Measurements from ENCODE around the gene USP2.
A peak's percentile ranks its signal among the peaks of the same experiment; 100 is the strongest.

The USP2 gene

DNA sequence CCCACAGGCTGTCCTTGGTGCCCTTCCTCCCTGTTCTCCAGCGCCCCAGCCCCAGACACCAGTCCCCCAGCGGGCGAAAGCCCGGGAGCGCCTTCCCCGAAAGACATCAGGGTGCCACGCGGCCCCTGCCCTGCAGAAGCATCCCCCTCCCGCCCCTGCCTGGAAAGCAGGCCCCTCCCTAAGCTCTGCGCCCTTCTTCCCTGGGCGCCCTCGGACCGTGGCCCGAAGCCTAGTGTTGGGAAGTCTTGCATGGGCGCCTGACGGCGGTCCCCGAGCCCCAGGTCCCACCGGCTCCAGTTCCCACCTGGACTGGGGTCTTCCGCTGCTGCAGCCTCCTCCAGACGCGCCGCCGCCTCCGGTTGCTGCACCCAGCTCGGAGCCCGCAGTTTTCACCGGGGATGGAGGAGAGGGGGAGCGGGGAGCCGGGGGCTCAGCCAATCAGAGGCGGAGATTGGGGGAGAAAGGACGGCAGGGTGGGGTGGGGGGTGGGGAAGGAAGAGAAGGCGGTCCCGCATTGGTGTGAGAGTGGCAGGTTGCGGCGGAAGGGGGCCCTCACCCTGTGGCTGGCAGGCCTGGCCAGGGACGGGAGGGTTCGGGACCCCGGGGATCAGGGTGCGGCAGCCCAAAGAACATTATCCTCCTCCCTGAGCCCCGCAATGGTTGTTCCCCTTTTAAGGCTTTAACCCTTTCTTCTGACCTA is 41.5 kb upstream of the USP2 start, which contains the start of gene THY1:
Gene THY1 (minus strand): TSS at position 364 of the 700 bp plus-strand sequence. CDS start 2,267 bp downstream, outside the sequence.
- no peak for DNase-seq (ENCODE audit: low read depth)
- TF ChIP-seq, protein P1, sequence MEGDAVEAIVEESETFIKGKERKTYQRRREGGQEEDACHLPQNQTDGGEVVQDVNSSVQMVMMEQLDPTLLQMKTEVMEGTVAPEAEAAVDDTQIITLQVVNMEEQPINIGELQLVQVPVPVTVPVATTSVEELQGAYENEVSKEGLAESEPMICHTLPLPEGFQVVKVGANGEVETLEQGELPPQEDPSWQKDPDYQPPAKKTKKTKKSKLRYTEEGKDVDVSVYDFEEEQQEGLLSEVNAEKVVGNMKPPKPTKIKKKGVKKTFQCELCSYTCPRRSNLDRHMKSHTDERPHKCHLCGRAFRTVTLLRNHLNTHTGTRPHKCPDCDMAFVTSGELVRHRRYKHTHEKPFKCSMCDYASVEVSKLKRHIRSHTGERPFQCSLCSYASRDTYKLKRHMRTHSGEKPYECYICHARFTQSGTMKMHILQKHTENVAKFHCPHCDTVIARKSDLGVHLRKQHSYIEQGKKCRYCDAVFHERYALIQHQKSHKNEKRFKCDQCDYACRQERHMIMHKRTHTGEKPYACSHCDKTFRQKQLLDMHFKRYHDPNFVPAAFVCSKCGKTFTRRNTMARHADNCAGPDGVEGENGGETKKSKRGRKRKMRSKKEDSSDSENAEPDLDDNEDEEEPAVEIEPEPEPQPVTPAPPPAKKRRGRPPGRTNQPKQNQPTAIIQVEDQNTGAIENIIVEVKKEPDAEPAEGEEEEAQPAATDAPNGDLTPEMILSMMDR (IDR thresholded peaks at IDR 0.05; ENCODE audit: low read length, missing control alignments), result no peak
- peak within 1 kb of the TSS; percentile 60 for H3K4me3 ChIP-seq (replicated peaks; ENCODE audit: low read depth, low read length)

DNA sequence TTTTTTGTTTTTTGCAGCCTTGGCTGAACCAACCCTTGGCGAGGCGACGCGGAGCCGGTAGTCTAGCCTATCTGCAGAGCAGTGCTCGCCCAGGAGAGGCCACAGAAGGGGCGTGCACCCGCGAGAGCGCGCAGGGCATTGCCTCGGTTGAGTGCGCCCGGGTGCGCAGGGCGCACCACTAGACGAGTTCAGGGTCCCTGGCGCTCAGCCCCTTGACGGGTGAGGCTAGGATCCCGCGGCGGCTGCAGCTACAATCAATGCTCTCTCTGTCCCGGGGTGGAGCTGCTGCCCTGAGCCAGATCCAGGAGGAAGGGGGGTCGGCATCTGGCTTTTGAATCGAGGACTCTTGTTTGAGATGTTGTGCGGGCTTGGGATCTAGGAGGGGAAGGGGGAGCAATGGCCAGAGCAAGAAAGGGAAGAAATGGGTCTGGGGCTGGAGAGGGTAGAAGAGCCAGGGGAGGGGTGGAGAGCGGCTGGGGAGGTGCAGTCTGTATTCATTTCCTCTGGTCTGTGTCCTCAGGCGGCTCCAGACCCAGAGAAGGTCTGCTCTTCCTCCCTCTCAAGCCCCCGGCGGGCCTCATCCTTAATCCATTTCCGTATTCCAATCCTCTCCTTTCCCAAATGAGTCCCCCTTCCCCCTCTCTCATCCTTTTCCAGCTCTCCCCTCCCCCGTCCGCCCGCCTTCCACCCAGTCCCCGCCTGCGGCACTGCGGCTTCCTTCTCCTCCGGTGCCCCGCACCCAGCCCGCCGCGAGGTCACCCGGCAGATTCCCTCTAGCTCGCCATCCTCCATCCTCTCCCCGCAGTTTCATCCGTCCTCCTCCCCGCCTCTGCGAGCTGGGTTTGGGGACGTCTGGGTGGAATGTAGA is 40.7 kb upstream of the USP2 start:
- peak overlapping the region; percentile 60 for H3K4me3 ChIP-seq (replicated peaks; ENCODE audit: low read depth, low read length)
- no peak for DNase-seq (ENCODE audit: low read depth)
- TF ChIP-seq, protein P1 (IDR thresholded peaks at IDR 0.05; ENCODE audit: low read length, missing control alignments), result no peak

DNA sequence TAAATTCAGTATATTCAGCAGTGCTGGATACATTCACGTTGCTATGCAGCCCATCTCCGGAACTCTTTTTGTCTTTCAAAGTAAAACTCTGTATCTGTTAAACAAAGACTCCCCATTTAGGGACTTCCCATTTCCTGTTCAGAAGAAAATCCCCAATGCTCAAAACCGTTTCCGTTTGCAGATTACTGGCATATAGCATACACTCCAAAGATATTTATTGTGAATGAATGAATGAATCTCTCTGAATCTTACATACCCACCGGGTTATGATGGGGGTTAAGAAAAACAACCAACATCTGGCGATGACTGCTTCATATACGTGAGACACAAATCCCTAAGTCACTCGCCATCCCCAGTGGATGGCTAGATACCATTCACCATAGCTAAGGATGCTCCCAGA is 39.9 kb upstream of the USP2 start:
- no peak for DNase-seq (ENCODE audit: low read depth)
- TF ChIP-seq, protein P1 (IDR thresholded peaks at IDR 0.05; ENCODE audit: low read length, missing control alignments), result no peak
- peak overlapping the region; percentile 60 for H3K4me3 ChIP-seq (replicated peaks; ENCODE audit: low read depth, low read length)

DNA sequence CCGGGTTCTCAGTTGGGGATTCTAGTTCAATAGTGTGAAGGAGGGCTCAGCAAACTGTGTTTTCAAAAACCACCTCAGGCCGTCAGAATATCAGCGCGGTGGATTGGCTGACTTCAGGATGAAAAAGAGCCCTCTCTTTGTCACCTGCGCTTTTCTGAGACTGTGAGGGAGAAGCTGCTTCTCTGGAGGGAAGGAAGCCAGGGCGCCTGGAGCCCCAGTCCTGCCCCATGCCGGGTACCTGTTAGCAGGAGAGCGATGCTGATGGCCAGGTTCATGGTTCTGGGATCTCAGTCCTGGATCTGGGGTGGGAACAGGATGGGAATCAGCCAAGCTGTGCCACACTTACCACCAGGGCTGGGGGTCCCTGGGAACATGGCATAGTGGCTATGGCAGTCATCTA is 39.1 kb upstream of the USP2 start:
- TF ChIP-seq, protein P1 (IDR thresholded peaks at IDR 0.05; ENCODE audit: low read length, missing control alignments), result no peak
- no peak for DNase-seq (ENCODE audit: low read depth)
- H3K4me3 ChIP-seq (replicated peaks; ENCODE audit: low read depth, low read length), result no peak overlapping the region

DNA sequence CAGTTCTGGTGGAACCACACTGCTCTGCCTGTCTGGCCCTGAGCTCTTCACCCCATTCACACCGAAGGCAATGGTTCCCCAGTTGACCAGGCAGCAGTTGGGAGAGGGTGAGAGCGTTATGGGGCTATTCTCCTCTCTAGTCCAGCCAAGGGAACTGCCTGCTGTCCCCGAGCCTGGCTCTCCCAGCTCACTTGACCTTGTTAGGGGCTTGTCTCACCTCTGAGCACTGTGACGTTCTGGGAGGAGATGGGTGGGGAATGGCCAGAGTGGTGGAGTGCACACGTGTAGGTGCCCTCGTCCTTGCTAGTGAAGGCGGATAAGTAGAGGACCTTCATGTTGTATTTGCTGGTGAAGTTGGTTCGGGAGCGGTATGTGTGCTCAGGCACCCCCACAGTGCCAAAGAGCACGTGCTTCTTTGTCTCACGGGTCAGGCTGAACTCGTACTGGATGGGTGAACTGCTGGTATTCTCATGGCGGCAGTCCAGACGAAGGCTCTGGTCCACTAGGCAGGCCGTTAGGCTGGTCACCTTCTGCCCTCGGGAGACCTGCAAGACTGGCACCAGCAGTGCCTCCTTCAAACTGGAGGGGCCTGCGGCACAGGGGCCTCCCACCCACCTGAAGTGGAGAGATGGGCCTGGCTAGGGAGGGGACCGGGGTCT is 38.5 kb upstream of the USP2 start:
- TF ChIP-seq, protein P1 (IDR thresholded peaks at IDR 0.05; ENCODE audit: low read length, missing control alignments), result no peak
- H3K4me3 ChIP-seq (replicated peaks; ENCODE audit: low read depth, low read length), result no peak overlapping the region
- no peak for DNase-seq (ENCODE audit: low read depth)

DNA sequence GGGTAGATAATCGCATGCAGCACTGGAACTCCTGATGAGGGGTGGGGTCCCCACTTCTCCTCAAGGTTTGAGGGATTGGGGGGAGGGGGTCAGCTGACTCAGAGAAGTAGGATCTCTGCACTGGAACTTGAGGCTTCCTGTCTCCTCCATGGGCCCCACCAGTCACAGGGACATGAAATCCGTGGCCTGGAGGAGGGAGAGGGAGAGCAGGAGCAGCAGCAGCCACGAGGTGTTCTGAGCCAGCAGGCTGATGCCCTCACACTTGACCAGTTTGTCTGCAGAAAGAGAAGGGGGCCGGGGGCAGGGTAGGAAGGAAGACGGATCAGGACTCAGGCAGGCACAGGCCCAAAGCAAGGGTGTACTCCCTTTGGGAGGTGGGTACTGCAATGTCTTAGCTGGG is 37.8 kb upstream of the USP2 start:
- DNase-seq (ENCODE audit: low read depth), result no peak
- TF ChIP-seq, protein P1 (IDR thresholded peaks at IDR 0.05; ENCODE audit: low read length, missing control alignments), result no peak
- no peak overlapping the region for H3K4me3 ChIP-seq (replicated peaks; ENCODE audit: low read depth, low read length)
